OCI-LY1 (cell line): ENCODE measurements around the gene DNMT3A.

ENCODE experiments used
- H2AFZ ChIP-seq: fragments of 200-600 bp; sonication (generic), shearing (Covaris generic); 2 replicates; pipeline ENCODE4 v1.6.0; 2014; ENCODE audit warnings: antibody characterized with exemption, mild to moderate bottlenecking, low read length
- H3F3A ChIP-seq: fragments of 200-600 bp; sonication (generic), shearing (Covaris generic); 2 replicates; pipeline ENCODE4 v1.6.0; 2014; ENCODE audit warnings: mild to moderate bottlenecking, antibody characterized with exemption, low read length, moderate library complexity; ENCODE audit not compliant: insufficient read depth
- H3K27ac ChIP-seq: fragments of 200-600 bp; sonication (generic); 2 replicates; pipeline ENCODE4 v1.5.1; 2014; ENCODE audit warnings: low read length, mixed run types, mild to moderate bottlenecking, low read depth; ENCODE audit not compliant: poor library complexity, severe bottlenecking
- H3K27me3 ChIP-seq: fragments of 200-600 bp; sonication (generic); 2 replicates; pipeline ENCODE4 v1.6.0; 2014; ENCODE audit warnings: antibody characterized with exemption, mild to moderate bottlenecking, low read length, moderate library complexity; ENCODE audit not compliant: insufficient read depth
- H3K36me3 ChIP-seq: fragments of 200-600 bp; sonication (generic); 2 replicates; pipeline ENCODE4 v1.6.1; 2014; ENCODE audit warnings: mild to moderate bottlenecking, antibody characterized with exemption, low read length, moderate library complexity, mixed read lengths; ENCODE audit not compliant: insufficient read depth
- H3K4me1 ChIP-seq: fragments of 200-600 bp; sonication (generic); 2 replicates; pipeline ENCODE4 v1.5.1; 2014; ENCODE audit warnings: mild to moderate bottlenecking, low read length, moderate library complexity; ENCODE audit not compliant: insufficient read depth, severe bottlenecking
- H3K4me2 ChIP-seq: fragments of 200-600 bp; sonication (generic), shearing (Covaris generic); 2 replicates; pipeline ENCODE4 v1.6.1; 2014; ENCODE audit warnings: low read length
- H3K4me3 ChIP-seq: fragments of 200-600 bp; sonication (generic); 2 replicates; pipeline ENCODE4 v1.5.1; 2014; ENCODE audit warnings: low read length, low read depth, mild to moderate bottlenecking, mixed read lengths; ENCODE audit not compliant: poor library complexity, severe bottlenecking
- H3K79me2 ChIP-seq: fragments of 200-600 bp; shearing (Covaris generic); 2 replicates; pipeline ENCODE4 v1.6.1; 2016; ENCODE audit warnings: mixed run types, low read length, mixed read lengths; ENCODE audit not compliant: insufficient read depth
- H3K9ac ChIP-seq: fragments of 200-600 bp; sonication (generic), shearing (Covaris generic); 2 replicates; pipeline ENCODE4 v1.6.1; 2014; ENCODE audit warnings: mild to moderate bottlenecking, low read length, mixed read lengths
- H3K9me2 ChIP-seq: fragments of 200-600 bp; sonication (generic), shearing (Covaris generic); 2 replicates; pipeline ENCODE4 v1.6.1; 2014; ENCODE audit warnings: low read depth, mild to moderate bottlenecking, low read length, mixed read lengths
- H3K9me3 ChIP-seq: fragments of 200-600 bp; shearing (Covaris generic); 2 replicates; pipeline ENCODE4 v1.6.1; 2014; ENCODE audit warnings: low read length, mixed read lengths
- H4K20me1 ChIP-seq: fragments of 200-600 bp; sonication (generic), shearing (Covaris generic); 2 replicates; pipeline ENCODE4 v1.6.0; 2016; ENCODE audit warnings: mild to moderate bottlenecking, low read length; ENCODE audit not compliant: insufficient read depth
- EZH2 ChIP-seq: fragments of 200-600 bp; sonication (generic), shearing (Covaris generic); IDR thresholded peaks from 2 replicates; pipeline ENCODE4 v1.8.0; 2017; ENCODE audit warnings: borderline replicate concordance, mixed run types, mild to moderate bottlenecking, antibody characterized with exemption, low read length, moderate library complexity, mixed read lengths
- TF ChIP-seq, protein P1 (sequence below): fragments of 200-600 bp; sonication (generic), shearing (Covaris generic); IDR thresholded peaks from 2 replicates; pipeline ENCODE4 v1.5.1; 2017; ENCODE audit warnings: mild to moderate bottlenecking, antibody characterized with exemption, low read length, moderate library complexity, mixed read lengths

The DNMT3A gene

GRCh38 chr2:25230198-25230947 is 111.4 kb downstream of the DNMT3A start:
- Histone ChIP-seq H3F3A (no peaks in the 10 kb centered on the region), H3K27me3 (peaks cover 4% of the 10 kb centered on the region; the same call in 1 of the 2 replicates), H3K4me1 (no peaks in the 10 kb centered on the region), H3K79me2 (no peaks in the 10 kb centered on the region), H3K27ac (no peak overlapping the region), H4K20me1 (no peaks in the 10 kb centered on the region), H3K9me3 (no peaks in the 10 kb centered on the region), H2AFZ (no peak overlapping the region), H3K4me2 (no peak overlapping the region), H3K4me3 (no peak overlapping the region), H3K36me3 (no peaks in the 10 kb centered on the region), H3K9ac (no peak overlapping the region), H3K9me2 (no peaks in the 10 kb centered on the region)
- TF ChIP-seq EZH2 = no peak
- TF ChIP-seq, protein P1, sequence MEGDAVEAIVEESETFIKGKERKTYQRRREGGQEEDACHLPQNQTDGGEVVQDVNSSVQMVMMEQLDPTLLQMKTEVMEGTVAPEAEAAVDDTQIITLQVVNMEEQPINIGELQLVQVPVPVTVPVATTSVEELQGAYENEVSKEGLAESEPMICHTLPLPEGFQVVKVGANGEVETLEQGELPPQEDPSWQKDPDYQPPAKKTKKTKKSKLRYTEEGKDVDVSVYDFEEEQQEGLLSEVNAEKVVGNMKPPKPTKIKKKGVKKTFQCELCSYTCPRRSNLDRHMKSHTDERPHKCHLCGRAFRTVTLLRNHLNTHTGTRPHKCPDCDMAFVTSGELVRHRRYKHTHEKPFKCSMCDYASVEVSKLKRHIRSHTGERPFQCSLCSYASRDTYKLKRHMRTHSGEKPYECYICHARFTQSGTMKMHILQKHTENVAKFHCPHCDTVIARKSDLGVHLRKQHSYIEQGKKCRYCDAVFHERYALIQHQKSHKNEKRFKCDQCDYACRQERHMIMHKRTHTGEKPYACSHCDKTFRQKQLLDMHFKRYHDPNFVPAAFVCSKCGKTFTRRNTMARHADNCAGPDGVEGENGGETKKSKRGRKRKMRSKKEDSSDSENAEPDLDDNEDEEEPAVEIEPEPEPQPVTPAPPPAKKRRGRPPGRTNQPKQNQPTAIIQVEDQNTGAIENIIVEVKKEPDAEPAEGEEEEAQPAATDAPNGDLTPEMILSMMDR = no peak

GRCh38 chr2:25229279-25230197 is 112.2 kb downstream of the DNMT3A start:
- no peaks in the 10 kb centered on the region for H4K20me1 ChIP-seq
- no peaks in the 10 kb centered on the region for H3K36me3 ChIP-seq
- H3F3A ChIP-seq = no peaks in the 10 kb centered on the region
- H3K9ac ChIP-seq = no peak overlapping the region
- H3K4me3 ChIP-seq = no peak overlapping the region
- H3K27ac ChIP-seq = no peak overlapping the region
- H3K27me3 ChIP-seq = peaks cover 4% of the 10 kb centered on the region; the same call in 1 of the 2 replicates
- H2AFZ ChIP-seq = no peak overlapping the region
- TF ChIP-seq, protein P1 = no peak
- no peak for TF ChIP-seq EZH2
- no peak overlapping the region for H3K4me2 ChIP-seq
- no peaks in the 10 kb centered on the region for H3K4me1 ChIP-seq
- H3K9me3 ChIP-seq = no peaks in the 10 kb centered on the region
- H3K9me2 ChIP-seq = no peaks in the 10 kb centered on the region
- no peaks in the 10 kb centered on the region for H3K79me2 ChIP-seq

GRCh38 chr2:25228848-25229278 is 112.9 kb downstream of the DNMT3A start:
- Histone ChIP-seq H3K27me3 (peaks cover 4% of the 10 kb centered on the region; the same call in 1 of the 2 replicates), H3F3A (no peaks in the 10 kb centered on the region), H3K27ac (no peak overlapping the region), H2AFZ (no peak overlapping the region), H3K4me2 (no peak overlapping the region), H3K4me1 (no peaks in the 10 kb centered on the region), H3K9ac (no peak overlapping the region), H3K9me3 (no peaks in the 10 kb centered on the region), H4K20me1 (no peaks in the 10 kb centered on the region), H3K79me2 (no peaks in the 10 kb centered on the region), H3K9me2 (no peaks in the 10 kb centered on the region), H3K4me3 (no peak overlapping the region), H3K36me3 (no peaks in the 10 kb centered on the region)
- TF ChIP-seq, protein P1 = peak; percentile 38; the same call in 1 of the 2 replicates
- no peak for TF ChIP-seq EZH2
